ENCODE results near the gene EN2. TPM values are rescaled to one million over a fixed set of nuclear protein-coding genes. Genes with fewer than 3 reads are reported as not detected.

The EN2 gene
- total and polyA plus RNA-seq, 2 of the 4 experiments (the other 2 are of a cell fraction) = not detected

DNA sequence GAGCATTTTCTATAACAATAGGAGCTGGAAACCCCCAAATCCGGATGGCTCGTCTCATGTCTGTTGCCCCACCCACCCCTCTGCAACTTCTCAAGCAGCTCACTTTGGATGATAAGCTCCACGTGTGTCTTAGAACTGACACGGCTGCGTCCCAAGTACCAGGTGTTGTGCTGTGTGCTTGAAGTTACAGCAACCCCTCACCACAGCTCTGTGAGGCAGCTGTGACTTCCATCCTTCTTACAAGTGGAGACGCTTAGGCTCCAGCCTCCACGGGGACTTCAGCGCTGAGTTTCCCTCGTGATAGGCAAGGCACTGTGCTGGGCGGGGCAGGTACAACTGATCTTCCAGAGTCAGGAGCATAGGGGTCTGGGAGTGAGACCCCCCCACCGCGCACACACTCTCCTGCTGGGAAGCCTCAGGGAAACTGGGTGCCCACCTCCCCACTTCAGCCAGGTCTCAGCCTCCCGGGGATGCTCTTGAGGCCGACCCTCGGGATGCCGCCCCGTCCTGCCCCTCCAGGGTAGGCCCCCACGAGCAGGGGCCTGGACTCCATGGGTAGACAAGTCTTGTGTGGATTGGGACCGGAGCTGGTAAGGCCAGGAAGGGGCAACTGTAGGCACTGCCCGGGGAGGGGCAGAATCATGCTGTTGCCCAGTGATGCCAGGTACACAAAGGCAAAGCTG, 31.4 kb downstream of the EN2 start:
- Histone ChIP-seq H3K56ac (ENCODE audit: extremely low read depth, insufficient read depth, low read length) (no peak overlapping the region), H3K18ac (ENCODE audit: low read depth, low read length) (no peak overlapping the region), H4K8ac (ENCODE audit: low read depth in 2 of 2, low read length in 2 of 2) (no peak overlapping the region), H3K14ac (replicated peaks; ENCODE audit: low read depth, low read length) (no peak overlapping the region), H4K5ac (ENCODE audit: low read depth, low read length) (no peak overlapping the region), H4K20me1 (ENCODE audit: insufficient read depth, low read length) (no peaks in the 10 kb centered on the region), H3K79me1 (ENCODE audit: low read depth in 1 of 2, low read length in 2 of 2) (no peaks in the 10 kb centered on the region), H2BK15ac (ENCODE audit: low read depth, low read length) (no peak overlapping the region), H3K27ac (ENCODE audit: insufficient read depth, low read length) (no peak overlapping the region), H3K23ac (ENCODE audit: low read depth, low read length) (no peak overlapping the region), H3K4me2 (ENCODE audit: low read depth, low read length) (no peak overlapping the region), H3K27me3 (ENCODE audit: control insufficient read depth, insufficient read depth, low read length) (peaks cover 3% of the 10 kb centered on the region; the same call in 1 of the 2 replicates), H3K9me1 (ENCODE audit: insufficient read depth, low read length) (no peaks in the 10 kb centered on the region), H2AK9ac (replicated peaks; ENCODE audit: low read depth, low read length, poor library complexity) (no peak overlapping the region), H3K4me1 (ENCODE audit: control insufficient read depth, insufficient read depth, low read length) (no peaks in the 10 kb centered on the region), H3K9me3 (ENCODE audit: control insufficient read depth, insufficient read depth, low read length) (no peaks in the 10 kb centered on the region), H3K9ac (ENCODE audit: low read depth, low read length) (no peak overlapping the region), H2BK5ac (ENCODE audit: low read depth, low read length, poor library complexity, severe bottlenecking) (no peak overlapping the region), H2BK20ac (ENCODE audit: low read depth, low read length) (no peak overlapping the region), H2AK5ac (ENCODE audit: low read depth, low read length) (no peak overlapping the region), H2AFZ (replicated peaks; ENCODE audit: low read length, poor library complexity) (no peak overlapping the region), H2BK120ac (ENCODE audit: low read depth, low read length) (no peak overlapping the region), H4K91ac (ENCODE audit: insufficient read depth, low read depth, low read length) (no peak overlapping the region), H3K4me3 (ENCODE audit: insufficient read depth, low read depth, low read length) (no peak overlapping the region), H3K4ac (ENCODE audit: low read depth, low read length) (no peak overlapping the region), H3K36me3 (ENCODE audit: control insufficient read depth, insufficient read depth, low read length) (no peaks in the 10 kb centered on the region)
- in situ Hi-C loops (cut with MboI; ENCODE audit: low sequenced_read_pairs) = no loop called here
- dilution Hi-C loops (cut with HindIII; ENCODE audit: low sequenced_read_pairs, unreplicated experiment) = no loop called here
- DNase-seq = no peak
- CTCF ChIA-PET = no interaction called here
- POLR2A ChIA-PET (ENCODE audit: unreplicated experiment) = no interaction called here
- TF ChIP-seq RCOR1 (IDR thresholded peaks at IDR 0.05; ENCODE audit: insufficient replicate concordance, low read length) (no peak), BHLHE40 (IDR thresholded peaks at IDR 0.05; ENCODE audit: low read depth, low read length) (no peak)
- intact Hi-C loops (cut with micrococcal nuclease) = no loop called here
- 60% methylated on average over 3 of the region's 20 CpGs; no CpG with 5 or more reads in 1 of the 2 experiments for WGBS, 2 experiments (ENCODE audit: extremely low coverage in 2 of 2, insufficient read length in 1 of 2)
- BruUV-seq (replicated peaks) = no TSS peak
- no peak for ATAC-seq (ENCODE audit: low read depth)
